HG02970 (cell line): ENCODE results near the gene PLB1.

Experiments
- ATAC-seq: cut with Tn5 transposase; IDR thresholded peaks from one replicate; pipeline ENCODE4 v1.9.1; 2021; ENCODE audit warnings: mild to moderate bottlenecking, moderate library complexity, moderate number of reproducible peaks; ENCODE audit not compliant: unreplicated experiment, low FRiP score

PLB1 gene

GRCh38 chr2:28583899-28584553 lies 88.2 kb downstream of the PLB1 start:
- ATAC-seq, result no peak

DNA sequence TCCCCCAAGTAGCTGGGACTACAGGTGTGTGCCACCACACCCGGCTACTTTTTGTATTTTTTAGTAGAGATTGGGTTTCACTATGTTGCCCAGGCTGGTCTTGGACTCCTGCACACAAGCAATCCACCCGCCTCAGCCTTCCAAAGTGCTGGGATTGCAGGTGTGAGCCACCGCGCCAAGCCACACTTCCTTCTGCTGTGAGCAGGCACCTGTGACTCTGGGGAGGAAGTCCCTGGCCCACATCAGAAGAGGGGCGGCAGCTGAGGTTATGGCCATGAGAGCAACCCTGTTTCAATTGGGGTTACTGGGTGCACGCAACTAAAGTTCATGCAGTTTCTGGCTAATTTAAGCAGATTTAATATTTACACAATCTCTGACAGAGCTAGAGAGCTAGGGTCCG lies 91.0 kb downstream of the PLB1 start:
- no peak for ATAC-seq

DNA sequence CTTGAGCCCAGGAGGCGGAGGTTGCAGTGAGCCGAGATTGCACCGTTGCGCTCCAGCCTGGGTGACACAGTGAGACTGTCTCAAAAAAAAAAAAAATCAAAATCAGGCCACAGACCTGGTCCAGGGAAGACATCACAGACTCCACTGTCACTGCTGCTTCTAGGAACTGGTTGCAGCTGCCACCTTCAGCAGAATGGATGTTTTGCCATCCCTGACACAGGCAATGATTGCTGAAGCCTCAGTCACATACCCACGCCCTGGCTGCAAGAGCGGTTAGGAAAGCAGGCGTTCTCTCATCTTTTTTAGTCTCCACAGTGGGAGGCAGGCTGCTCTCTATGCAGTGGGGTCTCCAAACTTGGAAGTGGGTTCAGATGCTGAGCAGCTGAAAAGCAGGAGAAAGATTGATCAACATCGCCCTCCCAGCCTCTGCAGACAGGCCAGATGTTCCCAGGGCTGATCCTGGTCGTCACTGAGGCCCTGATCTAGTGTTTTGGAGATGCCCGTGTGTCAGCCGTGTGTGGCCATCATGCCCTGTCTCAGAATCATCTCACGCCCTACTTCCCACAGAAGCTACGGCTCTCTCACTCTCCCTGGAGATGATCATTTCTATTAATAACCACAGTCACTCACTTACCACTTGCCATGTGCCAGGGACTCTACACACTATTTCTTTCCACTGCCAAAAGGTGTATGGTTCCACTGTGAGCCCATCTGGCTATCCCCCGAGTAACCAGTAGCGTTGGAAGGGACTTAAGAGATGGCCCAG lies 91.8 kb downstream of the PLB1 start:
- ATAC-seq, result no peak

DNA sequence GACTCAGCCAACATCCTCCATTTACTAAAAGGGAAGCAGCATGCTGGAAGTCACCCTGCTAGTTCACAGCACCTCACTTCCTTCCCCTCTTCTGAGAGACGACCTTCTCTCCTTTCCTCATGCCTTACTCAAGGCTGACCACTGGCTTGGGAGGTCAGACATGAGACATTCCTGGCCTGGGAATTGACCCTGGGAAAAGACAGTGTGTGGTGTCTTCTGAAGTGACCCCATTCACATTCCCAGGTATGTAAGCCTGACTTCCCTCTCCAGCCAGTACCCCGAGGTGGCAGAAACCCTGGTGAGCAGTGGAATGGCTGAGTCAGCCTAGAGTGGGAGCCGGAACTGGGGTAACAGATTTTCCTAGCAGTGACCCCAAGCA lies 92.4 kb downstream of the PLB1 start:
- ATAC-seq, result no peak

DNA sequence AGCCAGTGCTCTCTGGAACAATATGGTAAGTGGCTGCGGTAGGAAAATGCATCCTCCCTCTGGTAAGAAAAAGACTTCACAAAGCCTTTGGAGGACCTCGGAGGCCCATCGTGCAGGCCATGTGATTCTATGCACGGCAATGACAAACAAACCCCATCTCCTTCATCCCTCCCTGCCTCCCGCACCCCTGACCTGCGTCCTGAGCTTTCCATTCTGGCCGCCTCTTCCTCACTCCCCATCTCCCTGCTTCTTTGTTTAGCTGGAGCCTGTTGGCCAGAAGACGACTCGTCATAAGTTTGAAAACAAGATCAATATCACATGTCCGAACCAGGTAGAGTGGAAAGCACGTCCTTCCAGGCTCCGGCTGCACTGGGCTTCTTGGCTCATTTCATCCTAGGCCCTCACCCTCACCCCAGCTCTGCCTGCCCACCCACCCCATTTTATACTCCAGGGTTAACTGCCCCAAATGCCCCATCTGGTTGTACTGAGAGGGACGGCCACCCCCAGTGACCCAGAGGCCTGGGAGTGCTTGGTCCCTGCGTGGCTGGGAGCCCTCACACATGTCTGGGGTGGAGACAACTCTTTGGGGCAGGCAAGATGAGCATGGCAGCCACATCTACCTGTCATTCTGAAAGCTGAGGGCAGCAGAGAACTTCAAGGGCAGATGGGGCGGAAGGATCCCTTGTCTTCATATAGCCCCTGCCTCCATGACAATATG lies 94.0 kb downstream of the PLB1 start:
- no peak for ATAC-seq

DNA sequence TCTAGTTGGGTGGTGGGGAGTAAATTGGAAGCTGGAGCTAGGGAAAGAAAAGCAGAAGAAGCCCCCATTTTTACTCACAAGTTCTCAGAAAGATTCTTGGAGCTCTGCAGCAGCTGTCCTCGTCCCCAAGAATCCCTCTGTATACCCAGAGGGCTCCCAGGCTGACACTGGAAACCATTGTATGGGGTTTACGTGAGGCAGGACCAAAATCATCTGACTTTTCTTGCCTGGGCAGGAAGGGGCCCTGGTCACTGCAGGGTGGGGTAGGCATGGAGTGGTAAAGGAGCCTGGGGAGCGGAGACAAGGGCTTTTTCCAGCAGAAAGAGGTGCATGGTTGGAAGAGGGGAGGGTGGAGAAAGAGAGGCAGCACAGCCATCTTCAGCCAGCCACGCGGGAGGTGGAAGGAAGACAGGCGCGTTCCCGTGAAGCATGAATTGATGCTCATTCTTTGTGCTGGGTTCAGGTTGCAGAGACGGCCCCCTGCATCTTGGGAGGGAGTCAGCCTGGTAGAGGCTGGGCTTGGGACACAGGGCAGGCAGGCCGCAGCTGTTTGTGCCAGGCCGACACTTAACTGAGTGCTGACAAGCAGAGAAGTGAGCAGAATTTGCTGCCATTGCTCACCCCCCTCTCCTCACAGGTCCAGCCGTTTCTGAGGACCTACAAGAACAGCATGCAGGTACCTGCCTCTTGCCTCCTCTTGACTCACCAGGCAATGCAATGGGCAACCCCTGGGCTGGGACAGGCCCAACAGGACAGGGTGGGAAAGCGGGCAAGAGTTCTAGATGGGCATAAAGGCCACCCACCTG lies 94.8 kb downstream of the PLB1 start:
- no peak for ATAC-seq

- ATAC-seq, result no peak
These were observed 96.0 kb downstream of the PLB1 start for GRCh38 chr2:28591711-28592335.

DNA sequence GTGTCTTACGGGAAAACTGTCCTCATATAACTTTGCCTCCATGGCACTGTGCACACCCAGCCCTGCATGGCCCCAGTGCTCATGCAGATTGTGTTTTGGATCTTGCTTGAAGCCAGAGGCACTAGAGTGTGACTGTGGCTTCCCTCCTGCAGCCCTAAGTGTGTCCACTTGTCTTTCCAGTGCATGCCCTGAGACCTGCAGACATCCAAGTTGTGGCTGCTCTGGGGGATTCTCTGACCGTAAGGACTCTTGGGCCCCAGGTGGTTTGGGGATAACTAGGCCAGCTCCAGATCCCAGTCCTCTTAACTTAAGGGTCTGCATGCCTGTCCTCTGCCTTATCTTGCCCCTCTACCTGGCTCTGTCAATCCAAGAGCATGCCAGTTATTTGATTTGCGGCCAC lies 96.6 kb downstream of the PLB1 start:
- no peak for ATAC-seq

DNA sequence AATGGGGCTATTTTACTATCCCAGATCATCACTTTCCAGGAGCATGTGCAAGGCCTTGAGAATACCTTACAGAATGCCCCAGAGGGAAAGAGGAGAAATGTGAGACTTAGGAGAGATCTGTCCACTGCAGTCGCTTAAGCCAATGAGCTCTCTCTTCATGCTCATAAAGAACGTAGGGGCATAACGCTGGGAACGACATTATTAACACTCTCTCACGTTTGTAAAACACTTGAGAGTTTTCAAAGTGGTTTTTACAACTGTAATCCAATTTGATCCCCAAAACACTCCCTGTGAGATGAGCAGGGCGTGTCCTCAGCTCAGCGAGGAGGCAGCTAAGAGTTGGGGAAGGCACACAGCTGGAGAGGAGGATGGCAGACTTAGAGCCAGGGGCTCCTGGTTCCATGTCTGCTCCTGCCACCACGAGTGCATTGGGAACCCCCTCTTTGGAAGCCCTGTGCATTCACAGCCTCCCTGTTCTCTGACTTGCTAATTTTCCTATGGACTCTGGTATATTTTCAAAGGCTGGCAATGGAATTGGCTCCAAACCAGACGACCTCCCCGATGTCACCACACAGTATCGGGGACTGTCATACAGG lies 97.4 kb downstream of the PLB1 start:
- no peak for ATAC-seq

DNA sequence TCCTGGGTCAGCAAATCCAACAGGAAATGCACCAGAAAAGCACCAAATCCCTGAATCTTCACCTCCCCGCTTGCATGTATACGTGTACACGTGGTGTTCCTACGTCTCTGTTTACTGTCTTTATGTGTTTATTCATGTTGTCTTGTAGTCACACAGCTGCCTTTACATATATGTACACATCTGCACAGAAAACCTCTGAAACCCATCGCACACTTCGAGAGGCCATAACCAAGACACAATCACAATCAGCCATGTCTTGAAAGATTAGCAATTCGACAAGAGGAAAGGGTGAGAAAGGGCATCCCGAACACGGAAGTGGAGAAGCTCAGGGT lies 98.1 kb downstream of the PLB1 start:
- ATAC-seq, result no peak

GRCh38 chr2:28594332-28595108 lies 98.7 kb downstream of the PLB1 start:
- ATAC-seq, result no peak

DNA sequence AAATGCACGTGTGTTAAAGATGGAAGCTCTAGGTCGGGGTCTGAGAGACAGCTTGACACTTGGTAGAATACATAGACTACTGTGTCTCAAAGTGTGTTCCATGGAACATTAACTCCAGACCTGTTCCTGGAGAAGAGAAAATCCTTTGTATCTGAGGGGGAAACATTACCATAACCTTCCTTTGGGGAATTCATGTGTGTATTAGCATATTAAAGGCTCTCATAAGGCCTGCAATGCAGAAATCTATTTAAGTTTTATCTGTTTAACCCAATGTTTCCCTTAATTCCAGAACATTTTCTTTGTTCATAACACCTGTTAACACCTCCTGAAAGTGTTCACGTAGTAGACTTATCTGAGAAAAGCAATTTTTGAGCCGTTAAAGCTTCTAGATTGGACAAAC lies 99.5 kb downstream of the PLB1 start:
- ATAC-seq, result no peak

- ATAC-seq, result no peak
These were observed 102.6 kb downstream of the PLB1 start for GRCh38 chr2:28598484-28598883.

- ATAC-seq, result no peak
These were observed 104.3 kb downstream of the PLB1 start for GRCh38 chr2:28600181-28600580.

- ATAC-seq, result no peak
These were observed 105.8 kb downstream of the PLB1 start for GRCh38 chr2:28601616-28602015.

GRCh38 chr2:28602136-28602660 lies 106.3 kb downstream of the PLB1 start:
- no peak for ATAC-seq

DNA sequence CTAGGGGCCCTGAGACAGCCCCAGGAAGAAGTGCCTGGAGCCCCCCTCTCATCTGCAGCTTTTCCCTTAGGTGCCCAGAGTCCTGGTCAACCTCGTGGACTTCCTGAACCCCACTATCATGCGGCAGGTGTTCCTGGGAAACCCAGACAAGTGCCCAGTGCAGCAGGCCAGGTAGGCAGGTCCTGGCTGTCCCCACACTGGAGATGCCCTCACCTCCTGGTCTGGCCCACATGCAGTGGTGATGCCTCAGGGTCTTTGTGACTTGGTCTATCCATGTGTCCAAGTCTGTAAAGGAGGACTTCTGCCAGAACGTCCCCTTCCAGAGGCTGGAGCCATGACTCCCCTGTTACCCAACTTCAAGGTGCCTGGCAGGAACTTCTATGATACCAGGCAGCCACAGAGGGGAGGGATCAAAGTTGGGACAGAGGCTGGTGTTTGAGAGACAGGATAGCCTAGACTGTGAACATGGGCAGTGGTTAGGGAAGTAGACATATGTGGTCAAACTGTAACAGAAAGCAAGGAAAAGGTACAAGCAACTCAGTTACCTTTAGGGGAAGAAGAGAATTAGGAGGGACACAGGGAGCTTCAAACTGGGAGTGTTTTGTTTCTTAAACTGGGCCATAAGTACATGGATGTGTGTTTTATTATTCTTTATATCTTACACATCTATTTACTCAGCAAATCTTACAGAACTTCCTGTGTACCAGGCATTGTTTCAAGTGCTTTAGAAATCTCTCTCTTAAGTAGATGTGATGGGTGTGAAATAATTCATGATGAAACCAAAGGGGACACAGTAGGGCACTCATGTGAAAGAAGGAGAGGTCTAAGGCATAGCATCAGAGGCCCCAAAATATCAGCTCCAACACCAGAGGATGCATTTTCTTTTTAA lies 107.1 kb downstream of the PLB1 start:
- no peak for ATAC-seq

DNA sequence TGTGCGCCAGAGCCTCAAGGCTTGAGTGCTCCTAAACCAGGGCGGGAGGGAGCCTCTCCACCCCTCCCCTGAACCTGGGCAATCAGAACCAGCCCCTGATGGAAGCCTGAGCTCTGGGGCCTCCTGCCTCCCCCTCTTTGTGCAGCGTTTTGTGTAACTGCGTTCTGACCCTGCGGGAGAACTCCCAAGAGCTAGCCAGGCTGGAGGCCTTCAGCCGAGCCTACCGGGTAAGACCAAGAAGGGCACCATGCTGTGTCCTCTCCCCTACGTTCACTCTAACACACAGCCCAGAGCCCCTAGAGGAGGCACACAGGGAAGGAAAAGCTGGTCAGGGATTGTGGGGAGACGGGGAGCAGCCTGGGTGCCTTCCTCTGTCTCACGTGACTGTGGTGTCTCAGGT lies 108.0 kb downstream of the PLB1 start:
- ATAC-seq, result no peak
